ENCODE data around the gene SORBS2. TPM values are rescaled to one million over a fixed set of nuclear protein-coding genes. Genes with fewer than 3 reads are reported as not detected.

The SORBS2 gene, protein sequence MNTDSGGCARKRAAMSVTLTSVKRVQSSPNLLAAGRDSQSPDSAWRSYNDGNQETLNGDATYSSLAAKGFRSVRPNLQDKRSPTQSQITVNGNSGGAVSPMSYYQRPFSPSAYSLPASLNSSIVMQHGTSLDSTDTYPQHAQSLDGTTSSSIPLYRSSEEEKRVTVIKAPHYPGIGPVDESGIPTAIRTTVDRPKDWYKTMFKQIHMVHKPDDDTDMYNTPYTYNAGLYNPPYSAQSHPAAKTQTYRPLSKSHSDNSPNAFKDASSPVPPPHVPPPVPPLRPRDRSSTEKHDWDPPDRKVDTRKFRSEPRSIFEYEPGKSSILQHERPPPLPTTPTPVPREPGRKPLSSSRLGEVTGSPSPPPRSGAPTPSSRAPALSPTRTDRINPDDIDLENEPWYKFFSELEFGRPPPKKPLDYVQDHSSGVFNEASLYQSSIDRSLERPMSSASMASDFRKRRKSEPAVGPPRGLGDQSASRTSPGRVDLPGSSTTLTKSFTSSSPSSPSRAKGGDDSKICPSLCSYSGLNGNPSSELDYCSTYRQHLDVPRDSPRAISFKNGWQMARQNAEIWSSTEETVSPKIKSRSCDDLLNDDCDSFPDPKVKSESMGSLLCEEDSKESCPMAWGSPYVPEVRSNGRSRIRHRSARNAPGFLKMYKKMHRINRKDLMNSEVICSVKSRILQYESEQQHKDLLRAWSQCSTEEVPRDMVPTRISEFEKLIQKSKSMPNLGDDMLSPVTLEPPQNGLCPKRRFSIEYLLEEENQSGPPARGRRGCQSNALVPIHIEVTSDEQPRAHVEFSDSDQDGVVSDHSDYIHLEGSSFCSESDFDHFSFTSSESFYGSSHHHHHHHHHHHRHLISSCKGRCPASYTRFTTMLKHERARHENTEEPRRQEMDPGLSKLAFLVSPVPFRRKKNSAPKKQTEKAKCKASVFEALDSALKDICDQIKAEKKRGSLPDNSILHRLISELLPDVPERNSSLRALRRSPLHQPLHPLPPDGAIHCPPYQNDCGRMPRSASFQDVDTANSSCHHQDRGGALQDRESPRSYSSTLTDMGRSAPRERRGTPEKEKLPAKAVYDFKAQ (N-terminal part only)
- total RNA-seq: 0.79 and 1.8 TPM in 2 replicates

DNA sequence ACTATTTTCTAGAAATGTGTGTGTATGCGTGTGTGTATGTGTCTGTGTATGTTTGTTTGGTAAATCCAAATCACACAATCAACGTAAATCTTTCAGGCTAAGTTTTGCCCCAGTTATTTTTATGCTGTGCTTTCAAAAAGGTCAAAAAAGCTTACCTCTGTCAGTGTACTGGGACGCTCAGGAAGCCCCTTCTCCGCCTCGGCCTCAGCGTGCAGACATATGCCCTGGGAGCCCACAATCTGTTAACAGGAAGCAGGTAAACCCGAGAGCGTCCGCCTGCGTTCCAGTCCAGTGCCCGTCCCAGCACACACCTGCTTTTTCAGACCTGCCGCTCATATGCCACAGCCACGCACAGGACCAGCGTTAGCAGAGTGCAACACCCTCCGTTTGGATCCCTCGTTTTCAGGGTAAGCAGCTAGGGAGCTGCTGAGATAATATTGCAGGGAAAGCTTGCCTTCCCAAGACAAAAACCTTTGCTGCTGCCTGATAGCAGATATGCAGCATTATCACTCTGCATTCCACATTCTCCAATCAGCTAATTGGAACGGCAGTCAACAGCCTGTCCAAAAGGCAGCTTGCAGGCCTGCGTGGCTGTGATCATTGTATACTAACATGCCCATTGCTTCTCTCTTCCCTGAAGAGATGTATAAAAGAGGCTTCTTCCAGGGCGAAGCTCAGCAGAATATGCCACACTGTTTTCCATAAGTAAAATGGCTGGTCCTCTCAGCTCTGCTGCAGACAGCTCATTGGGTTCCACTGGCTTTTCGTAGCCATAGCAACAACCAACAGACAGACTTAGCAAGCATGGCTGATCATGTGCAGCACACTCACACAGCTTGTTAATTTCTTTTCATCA is at the start of gene SORBS2:
SORBS2 (minus strand) TSS at position 686 of the 856 bp plus-strand sequence. CDS start 121,623 bp downstream, outside the sequence.

Small RNA genes within 50 kb of the gene (small RNA-seq; reads per million reads assigned to genes)
- not detected for gene RF00019
